ENCODE data around the gene KRTAP4-2. TPM values are rescaled to one million over a fixed set of nuclear protein-coding genes. Genes with fewer than 3 reads are reported as not detected.
"Not testable (repeated sequence)": the region's sequence is repeated elsewhere in the genome, so short reads cannot be mapped to it uniquely, and the experiment has no call there.

The KRTAP4-2 gene
- total and polyA plus RNA-seq, 10 of the 15 experiments (the other 5 are each of a cell fraction or from before 2014, with no cell fraction given) = not detected

DNA sequence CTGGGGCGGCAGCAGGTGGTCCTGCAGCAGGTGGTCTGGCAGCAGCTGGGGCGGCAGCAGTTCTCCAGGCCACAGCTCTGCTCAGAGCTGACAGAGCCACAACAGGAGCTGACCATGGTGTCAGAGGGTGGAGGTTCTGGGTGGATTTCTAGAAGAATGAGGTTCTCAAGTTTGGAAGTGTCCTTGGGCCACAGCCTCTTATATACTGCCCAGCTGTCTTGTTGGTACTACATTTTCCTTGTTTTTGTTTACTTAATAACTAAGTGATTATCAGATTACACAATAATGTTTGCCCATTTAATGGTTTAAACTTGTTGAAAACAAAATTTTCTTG, 28.4 kb downstream of the KRTAP4-2 start, which contains the start of gene KRTAP4-5 (continued):
- TF ChIP-seq RELA (IDR thresholded peaks at IDR 0.05; ENCODE audit: borderline replicate concordance, partially characterized antibody) = no peak

DNA sequence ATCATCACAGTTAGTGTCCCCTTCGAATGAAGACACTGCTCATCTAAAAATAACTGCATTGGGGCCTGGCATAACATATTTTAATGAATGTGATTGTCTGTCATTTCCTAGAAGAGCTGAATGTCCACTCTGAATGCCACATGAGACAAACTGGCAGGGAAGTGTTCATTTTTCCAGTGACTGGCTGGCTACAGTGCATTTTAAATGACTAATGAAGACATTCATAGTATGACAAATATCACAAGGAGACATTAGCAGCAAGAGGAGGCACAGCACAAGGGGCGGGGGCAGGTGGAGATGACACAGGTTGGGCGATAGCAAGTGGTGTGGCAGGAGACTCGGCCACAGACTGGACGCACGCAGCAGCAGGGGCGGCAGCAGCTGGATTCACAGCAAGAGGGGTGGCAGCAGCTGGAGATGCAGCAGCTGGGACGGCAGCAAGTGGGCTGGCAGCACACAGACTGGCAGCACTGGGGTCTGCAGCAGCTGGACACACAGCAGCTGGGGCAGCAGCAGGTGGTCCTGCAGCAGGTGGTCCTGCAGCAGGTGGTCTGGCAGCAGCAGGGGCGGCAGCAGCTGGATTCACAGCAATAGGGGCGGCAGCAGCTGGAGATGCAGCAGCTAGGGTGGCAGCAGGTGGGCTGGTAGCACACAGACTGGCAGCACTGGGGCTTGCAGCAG, 28.9 kb downstream of the KRTAP4-2 start:
- CTCF ChIA-PET; RAD21 ChIA-PET (ENCODE audit: unreplicated experiment); in situ Hi-C loops (cut with MboI): not testable (repeated sequence)

DNA sequence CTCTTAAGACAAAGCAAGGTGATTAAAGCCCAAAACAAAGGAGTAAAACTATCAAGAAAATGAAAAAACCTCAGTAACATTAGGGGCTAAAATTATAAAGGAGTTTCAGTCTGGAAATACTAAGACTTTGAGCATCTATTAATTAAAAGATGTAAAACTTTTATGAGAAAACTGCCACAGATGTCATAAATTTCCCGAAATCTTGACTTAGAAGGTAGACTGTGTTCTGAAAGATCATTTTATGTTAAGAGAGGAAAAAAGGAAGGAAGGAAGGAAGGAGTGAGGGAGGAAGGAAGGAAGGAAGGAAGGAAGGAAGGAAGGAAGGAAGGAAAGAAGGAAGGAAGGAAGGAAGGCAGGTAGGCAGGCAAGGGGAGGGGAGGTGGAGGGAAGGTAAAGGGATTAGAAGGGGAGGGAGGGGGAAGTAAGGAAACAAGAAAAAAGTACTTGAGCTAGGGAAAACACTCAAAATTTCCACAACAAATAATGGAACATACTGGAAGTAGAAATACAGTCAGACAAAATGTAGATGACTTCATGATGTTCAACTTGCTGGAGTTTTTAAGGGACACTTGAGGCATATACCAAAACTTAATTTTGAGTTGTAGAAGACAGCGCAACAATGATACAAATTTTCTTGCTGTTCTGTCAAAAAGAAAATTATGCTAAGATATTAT, 30.4 kb downstream of the KRTAP4-2 start:
- ChIA-PET RAD21 (ENCODE audit: unreplicated experiment) (no interaction called here), POLR2A (no interaction called here), SMC1A (ENCODE audit: uncharacterized antibody, unreplicated experiment) (no interaction called here), CTCF (interaction anchor here (0.8 to 1.2 kb wide), 2 partner anchors 206 to 401 kb away, joined by 3 read pairs; no protein-coding TSS in a partner anchor)
- Histone ChIP-seq H3K4me1 (ENCODE audit: control insufficient read depth, insufficient read depth, low read length) (no peaks in the 10 kb centered on the region), H3K4me3 (no peak overlapping the region), H3K9me3 (replicated peaks; ENCODE audit: control insufficient read depth, insufficient read depth, low read length) (no peaks in the 10 kb centered on the region; the same call in 2 of the 3 replicates), H3K4me2 (ENCODE audit: control insufficient read depth, insufficient read depth) (no peak overlapping the region), H3K36me3 (ENCODE audit: control insufficient read depth in 2 of 2, insufficient read depth in 2 of 2, low read length in 1 of 2) (no peaks in the 10 kb centered on the region), H3K27ac (ENCODE audit: control insufficient read depth, insufficient read depth) (no peak overlapping the region), H3K27me3 (replicated peaks in 1 of 2; ENCODE audit: control insufficient read depth in 2 of 2, insufficient read depth in 2 of 2, low read length in 1 of 2) (no peaks in the 10 kb centered on the region), H3K79me2 (ENCODE audit: control insufficient read depth, insufficient read depth, low read length) (no peaks in the 10 kb centered on the region), H4K20me1 (ENCODE audit: control insufficient read depth, insufficient read depth) (no peaks in the 10 kb centered on the region), H3K9ac (ENCODE audit: control insufficient read depth, insufficient read depth, low read length) (no peak overlapping the region), H2AFZ (ENCODE audit: control insufficient read depth, low read depth, low read length) (no peak overlapping the region)
- WGBS (ENCODE audit: insufficient coverage, insufficient replicate concordance, low lambda C conversion rate, missing lambda C conversion rate) = 50% methylated on average over 2 of the region's 2 CpGs
- TF ChIP-seq JUND (IDR thresholded peaks at IDR 0.05; ENCODE audit: low read depth, low read length) (no peak), CHD4 (IDR thresholded peaks at IDR 0.05) (no peak), RB1 (IDR thresholded peaks at IDR 0.05; ENCODE audit: borderline replicate concordance) (no peak), HDAC6 (IDR thresholded peaks at IDR 0.05; ENCODE audit: unreplicated experiment) (no peak), HDAC2 (IDR thresholded peaks at IDR 0.05) (no peak), MEF2B (IDR thresholded peaks at IDR 0.05; ENCODE audit: partially characterized antibody, poor library complexity, severe bottlenecking) (no peak), JUNB (IDR thresholded peaks at IDR 0.05) (no peak)
- TF ChIP-seq, protein P1, sequence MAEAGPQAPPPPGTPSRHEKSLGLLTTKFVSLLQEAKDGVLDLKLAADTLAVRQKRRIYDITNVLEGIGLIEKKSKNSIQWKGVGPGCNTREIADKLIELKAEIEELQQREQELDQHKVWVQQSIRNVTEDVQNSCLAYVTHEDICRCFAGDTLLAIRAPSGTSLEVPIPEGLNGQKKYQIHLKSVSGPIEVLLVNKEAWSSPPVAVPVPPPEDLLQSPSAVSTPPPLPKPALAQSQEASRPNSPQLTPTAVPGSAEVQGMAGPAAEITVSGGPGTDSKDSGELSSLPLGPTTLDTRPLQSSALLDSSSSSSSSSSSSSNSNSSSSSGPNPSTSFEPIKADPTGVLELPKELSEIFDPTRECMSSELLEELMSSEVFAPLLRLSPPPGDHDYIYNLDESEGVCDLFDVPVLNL (IDR thresholded peaks at IDR 0.05; ENCODE audit: low read depth, low read length) = no peak
- TF ChIP-seq, protein P2, sequence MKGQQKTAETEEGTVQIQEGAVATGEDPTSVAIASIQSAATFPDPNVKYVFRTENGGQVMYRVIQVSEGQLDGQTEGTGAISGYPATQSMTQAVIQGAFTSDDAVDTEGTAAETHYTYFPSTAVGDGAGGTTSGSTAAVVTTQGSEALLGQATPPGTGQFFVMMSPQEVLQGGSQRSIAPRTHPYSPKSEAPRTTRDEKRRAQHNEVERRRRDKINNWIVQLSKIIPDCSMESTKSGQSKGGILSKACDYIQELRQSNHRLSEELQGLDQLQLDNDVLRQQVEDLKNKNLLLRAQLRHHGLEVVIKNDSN (IDR thresholded peaks at IDR 0.05; ENCODE audit: borderline replicate concordance, extremely low read length, insufficient read depth, low read depth, low read length) = no peak
- DNase-seq (ENCODE audit: low read depth, low spot score) = no peak
- no TSS peak for BruUV-seq (replicated peaks)
- no peak for ATAC-seq
- in situ Hi-C loops (cut with MboI) = no loop called here
- intact Hi-C loops (cut with micrococcal nuclease; ENCODE audit: unreplicated experiment) = no loop called here
- FAIRE-seq = no peak

More for the DNA sequence above, 28.9 kb downstream of the KRTAP4-2 start:
- intact Hi-C loops (cut with micrococcal nuclease; ENCODE audit: unreplicated experiment); H3K36me3 ChIP-seq (ENCODE audit: control insufficient read depth in 2 of 2, insufficient read depth in 2 of 2, low read length in 1 of 2); DNase-seq (ENCODE audit: low read depth, low spot score); H3K4me3 ChIP-seq; H3K27me3 ChIP-seq (replicated peaks in 1 of 2; ENCODE audit: control insufficient read depth in 2 of 2, insufficient read depth in 2 of 2, low read length in 1 of 2); H2AFZ ChIP-seq (ENCODE audit: control insufficient read depth, low read depth, low read length); H3K9me3 ChIP-seq (replicated peaks; ENCODE audit: control insufficient read depth, insufficient read depth, low read length); BruUV-seq (replicated peaks); H3K9ac ChIP-seq (ENCODE audit: control insufficient read depth, insufficient read depth, low read length); FAIRE-seq; ATAC-seq; H4K20me1 ChIP-seq (ENCODE audit: control insufficient read depth, insufficient read depth); H3K27ac ChIP-seq (ENCODE audit: control insufficient read depth, insufficient read depth); H3K4me2 ChIP-seq (ENCODE audit: control insufficient read depth, insufficient read depth); H3K4me1 ChIP-seq (ENCODE audit: control insufficient read depth, insufficient read depth, low read length); H3K79me2 ChIP-seq (ENCODE audit: control insufficient read depth, insufficient read depth, low read length): not testable (repeated sequence)
- 14% methylated on average over 10 of the region's 10 CpGs for WGBS (ENCODE audit: insufficient coverage, insufficient replicate concordance, low lambda C conversion rate, missing lambda C conversion rate)
- SMC1A ChIA-PET (ENCODE audit: uncharacterized antibody, unreplicated experiment) = interaction anchor here (0.6 kb wide), 1 partner anchor 442 kb away, joined by 3 read pairs; no protein-coding TSS in a partner anchor
- POLR2A ChIA-PET = interaction anchor here (0.5 kb wide), 1 partner anchor 1830 kb away, joined by 3 read pairs; no protein-coding TSS in a partner anchor
